Natural killer cell (primary cell): ENCODE results near the gene CEBPG. TPM values are rescaled to one million over a fixed set of nuclear protein-coding genes. Genes with fewer than 3 reads are reported as not detected.

Source experiments
- ATAC-seq, 3 donors: fragments of 150-1000 bp in 2 of 3; fragments of 200-7000 bp in 1 of 3; cut with Tn5 transposase; 1 replicate in 1 of 3; 2 replicates in 2 of 3; pipeline ENCODE4 v1.10.0; 2021; ENCODE audit warnings: mild to moderate bottlenecking in 2 of 3, moderate library complexity in 2 of 3
- DNase-seq, 2 donors: peaks; one replicate each; pipeline versions ENCODE4 v3.0.0 to v3.0.0-alpha.2; 2013 to 2021; ENCODE audit warnings: mixed read lengths in 1 of 2
- H3K27ac ChIP-seq: one replicate; pipeline ENCODE4 v1.5.1; 2013; ENCODE audit warnings: mild to moderate bottlenecking, low read length
- H3K27me3 ChIP-seq: one replicate; pipeline ENCODE4 v1.6.1; 2013; ENCODE audit warnings: low read length; ENCODE audit not compliant: control insufficient read depth, insufficient read depth
- H3K36me3 ChIP-seq: one replicate; pipeline ENCODE4 v1.6.1; 2013; ENCODE audit warnings: low read length; ENCODE audit not compliant: control insufficient read depth, insufficient read depth
- H3K4me1 ChIP-seq: one replicate; pipeline ENCODE4 v1.6.1; 2013; ENCODE audit warnings: low read length; ENCODE audit not compliant: control insufficient read depth, insufficient read depth
- H3K4me3 ChIP-seq: one replicate; pipeline ENCODE4 v1.5.1; 2013; ENCODE audit warnings: low read length
- H3K9me3 ChIP-seq: one replicate; pipeline ENCODE4 v1.6.1; 2013; ENCODE audit warnings: low read length; ENCODE audit not compliant: control insufficient read depth, insufficient read depth
- H3K27ac Mint-ChIP-seq, 2 donors: one replicate each; pipeline ENCODE4 v1.8.0; 2022; ENCODE audit warnings: mild to moderate bottlenecking in 2 of 2, mixed read lengths in 2 of 2, moderate library complexity in 1 of 2
- H3K27me3 Mint-ChIP-seq, 2 donors: one replicate each; pipeline ENCODE4 v1.8.0; 2022; ENCODE audit warnings: low read depth in 2 of 2, mixed read lengths in 2 of 2
- H3K36me3 Mint-ChIP-seq: one replicate; pipeline ENCODE4 v1.8.0; 2022; ENCODE audit warnings: mixed read lengths
- H3K4me1 Mint-ChIP-seq, 2 donors: one replicate each; pipeline ENCODE4 v1.8.0; 2022; ENCODE audit warnings: mixed read lengths in 2 of 2
- H3K4me3 Mint-ChIP-seq: one replicate; pipeline ENCODE4 v1.8.0; 2022; ENCODE audit warnings: mild to moderate bottlenecking, moderate library complexity, mixed read lengths
- H3K9me3 Mint-ChIP-seq, 2 donors: one replicate each; pipeline ENCODE4 v1.8.0; 2022; ENCODE audit warnings: mixed read lengths in 2 of 2
- WGBS: methylation state at CpG from one replicate; pipeline ENCODE4 v1.1.7; 2013; ENCODE audit warnings: missing lambda C conversion rate; ENCODE audit not compliant: insufficient coverage; 5-methylcytosine and 5-hydroxymethylcytosine counted together
- intact Hi-C: fragments of 100-400 bp; cut with micrococcal nuclease; formaldehyde crosslinking; loops from one replicate; pipeline ENCODE4 v1.14.2; 2022
- total RNA-seq, 4 donors: library from RNA; stranded (reverse); fragments of 120-200 nt in 1 of 4; gene quantifications; one replicate each; pipeline versions ENCODE4 v1.2.3 to v1.2.4, GENCODE V29; 2013 to 2022
- TF ChIP-seq, protein P1 (sequence below): fragments of 200-600 bp; IDR thresholded peaks from one replicate; pipeline ENCODE4 v1.8.0; 2022; ENCODE audit warnings: antibody characterized with exemption

CEBPG gene
- total RNA-seq, 3 donors from 2014 or later (not counting 1 experiment from before 2014, with no cell fraction given), result 22.3 to 28.1 (median 23.9) TPM

DNA sequence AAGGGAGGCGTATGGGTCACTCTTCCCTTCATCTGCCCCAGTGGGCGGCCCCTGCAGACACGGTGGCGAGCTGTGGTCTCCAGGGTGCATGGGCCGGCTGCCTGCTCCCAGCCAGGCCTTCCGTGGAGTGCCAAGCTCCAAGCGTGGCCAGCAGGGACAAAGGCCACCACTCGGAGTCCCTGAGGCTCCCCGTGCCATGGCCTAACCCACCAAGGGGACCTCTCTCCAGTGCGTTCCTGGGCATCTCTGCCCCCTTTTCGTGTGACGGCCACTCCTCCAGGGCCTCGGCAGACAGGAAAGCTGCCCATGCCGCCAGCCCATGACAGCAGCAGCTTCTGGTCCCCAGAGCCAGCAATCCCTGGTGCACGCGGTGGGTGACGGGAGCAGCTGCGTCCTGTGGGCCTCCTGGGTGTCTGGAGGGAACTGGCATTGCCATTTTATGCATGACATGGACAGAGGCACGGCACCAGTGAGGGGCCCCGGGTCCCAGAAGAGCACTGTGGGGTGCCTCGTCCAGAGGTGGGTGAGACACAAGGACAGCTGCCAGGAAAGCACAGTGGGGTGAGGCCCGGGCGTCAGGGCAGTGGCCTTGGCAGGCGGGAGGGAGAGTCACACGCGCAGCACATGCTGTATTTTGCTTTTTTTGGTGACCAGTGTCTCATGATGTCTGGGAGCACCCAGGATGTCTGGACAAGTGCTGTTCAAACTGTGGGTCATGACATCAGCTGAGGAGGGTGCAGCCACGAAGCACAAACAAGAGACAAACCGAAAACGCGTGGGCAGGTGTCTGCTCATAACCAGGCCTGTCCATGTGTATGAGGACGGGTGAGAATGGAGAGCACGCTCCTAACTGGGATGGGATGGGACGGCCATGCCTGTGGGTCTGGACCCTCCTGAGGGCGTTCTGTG, 32.3 kb downstream of the CEBPG start:
- peaks cover 7% of the 10 kb centered on the region for H3K4me1 ChIP-seq

DNA sequence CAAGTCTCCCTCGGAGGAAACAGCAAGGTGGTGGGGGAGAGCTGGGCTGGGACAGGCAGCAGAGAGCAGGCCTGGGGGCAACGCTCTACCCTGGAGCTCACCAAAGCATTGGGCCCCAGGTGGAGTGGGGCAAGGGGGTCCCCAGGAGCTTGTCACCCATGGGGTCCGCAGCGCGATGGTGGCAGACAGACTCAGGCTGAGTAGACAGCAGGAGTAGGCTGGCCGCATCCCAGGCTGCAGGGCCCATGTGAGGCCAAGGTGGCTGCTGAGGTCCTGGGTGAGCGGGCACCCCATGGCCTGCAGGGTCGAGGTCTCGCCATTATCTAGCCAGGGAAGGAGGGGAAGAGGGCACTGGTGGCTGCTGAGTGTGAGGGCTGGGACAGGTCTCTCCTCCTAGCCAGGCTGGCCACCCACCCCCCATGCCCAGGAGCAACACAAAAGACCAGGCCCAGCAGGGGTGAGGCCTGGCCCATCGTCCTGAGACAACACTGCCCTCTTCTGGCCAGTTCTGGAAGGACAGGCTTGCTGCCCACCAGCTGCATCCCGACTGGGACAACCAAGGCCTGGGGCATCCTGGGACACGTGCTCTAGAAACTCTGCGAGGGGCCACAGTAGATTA, 33.1 kb downstream of the CEBPG start:
- WGBS, result 69% methylated on average over 12 of the region's 13 CpGs
- TF ChIP-seq, protein P1, sequence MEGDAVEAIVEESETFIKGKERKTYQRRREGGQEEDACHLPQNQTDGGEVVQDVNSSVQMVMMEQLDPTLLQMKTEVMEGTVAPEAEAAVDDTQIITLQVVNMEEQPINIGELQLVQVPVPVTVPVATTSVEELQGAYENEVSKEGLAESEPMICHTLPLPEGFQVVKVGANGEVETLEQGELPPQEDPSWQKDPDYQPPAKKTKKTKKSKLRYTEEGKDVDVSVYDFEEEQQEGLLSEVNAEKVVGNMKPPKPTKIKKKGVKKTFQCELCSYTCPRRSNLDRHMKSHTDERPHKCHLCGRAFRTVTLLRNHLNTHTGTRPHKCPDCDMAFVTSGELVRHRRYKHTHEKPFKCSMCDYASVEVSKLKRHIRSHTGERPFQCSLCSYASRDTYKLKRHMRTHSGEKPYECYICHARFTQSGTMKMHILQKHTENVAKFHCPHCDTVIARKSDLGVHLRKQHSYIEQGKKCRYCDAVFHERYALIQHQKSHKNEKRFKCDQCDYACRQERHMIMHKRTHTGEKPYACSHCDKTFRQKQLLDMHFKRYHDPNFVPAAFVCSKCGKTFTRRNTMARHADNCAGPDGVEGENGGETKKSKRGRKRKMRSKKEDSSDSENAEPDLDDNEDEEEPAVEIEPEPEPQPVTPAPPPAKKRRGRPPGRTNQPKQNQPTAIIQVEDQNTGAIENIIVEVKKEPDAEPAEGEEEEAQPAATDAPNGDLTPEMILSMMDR, result peak; percentile 92
- Histone ChIP-seq H3K27ac (no peak overlapping the region), H3K27me3 (no peaks in the 10 kb centered on the region), H3K36me3 (no peaks in the 10 kb centered on the region), H3K4me3 (no peak overlapping the region), H3K9me3 (no peaks in the 10 kb centered on the region), H3K4me1 (peaks cover 7% of the 10 kb centered on the region)
- intact Hi-C loops, result loop anchor here (1.0 kb wide), 2 partner anchors 171 to 280 kb away; no protein-coding TSS in a partner anchor
- Mint-ChIP-seq H3K27ac (no peak overlapping the region), H3K27me3 (no peaks in the 10 kb centered on the region), H3K4me3 (no peak overlapping the region), H3K36me3 (no peaks in the 10 kb centered on the region), H3K9me3 (no peaks in the 10 kb centered on the region), H3K4me1 (no peaks in the 10 kb centered on the region)
- peak; percentile 76 to 85 for DNase-seq
- peak; percentile 79 to 92 (median 90) for ATAC-seq

More for the DNA sequence above, 32.3 kb downstream of the CEBPG start:
- Histone ChIP-seq H3K27me3 (no peaks in the 10 kb centered on the region), H3K9me3 (no peaks in the 10 kb centered on the region), H3K36me3 (no peaks in the 10 kb centered on the region), H3K27ac (no peak overlapping the region), H3K4me3 (no peak overlapping the region)
- TF ChIP-seq, protein P1, result no peak
- H3K4me3 Mint-ChIP-seq, result no peak overlapping the region
- H3K27me3 Mint-ChIP-seq, result no peaks in the 10 kb centered on the region
- DNase-seq (no peak), ATAC-seq (no peak)
- H3K4me1 Mint-ChIP-seq, result no peaks in the 10 kb centered on the region
- no peak overlapping the region for H3K27ac Mint-ChIP-seq
- intact Hi-C loops, result no loop called here
- H3K36me3 Mint-ChIP-seq, result no peaks in the 10 kb centered on the region
- WGBS, result 90% methylated on average over 34 of the region's 34 CpGs
- no peaks in the 10 kb centered on the region for H3K9me3 Mint-ChIP-seq

DNA sequence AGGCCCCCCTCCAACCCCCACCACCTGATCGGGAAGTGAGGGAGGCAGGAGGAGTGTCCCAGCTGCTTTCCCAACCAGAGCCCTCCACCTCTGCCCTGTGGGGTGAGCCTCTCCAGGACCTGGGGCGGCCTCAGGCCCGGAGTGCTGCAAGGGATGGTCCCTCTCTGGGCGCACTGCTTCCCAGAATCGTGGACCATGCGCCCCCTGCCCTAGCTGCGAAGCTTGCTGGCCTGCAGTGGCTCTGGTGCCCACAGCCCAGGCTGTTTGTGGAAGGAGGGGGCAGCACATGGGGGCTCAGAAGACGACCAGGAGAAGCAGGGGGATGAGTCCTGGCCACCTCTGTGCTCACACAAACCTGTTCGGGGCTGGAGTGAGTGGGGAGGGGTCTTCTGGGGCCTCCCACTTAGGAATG, 33.6 kb downstream of the CEBPG start:
- Mint-ChIP-seq H3K36me3 (no peaks in the 10 kb centered on the region), H3K27ac (no peak overlapping the region), H3K27me3 (no peaks in the 10 kb centered on the region), H3K9me3 (no peaks in the 10 kb centered on the region), H3K4me1 (no peaks in the 10 kb centered on the region), H3K4me3 (no peak overlapping the region)
- Histone ChIP-seq H3K4me3 (no peak overlapping the region), H3K4me1 (peaks cover 7% of the 10 kb centered on the region), H3K36me3 (no peaks in the 10 kb centered on the region), H3K27ac (no peak overlapping the region), H3K9me3 (no peaks in the 10 kb centered on the region), H3K27me3 (no peaks in the 10 kb centered on the region)
- no peak for ATAC-seq
- 55% methylated on average over 9 of the region's 9 CpGs for WGBS
- DNase-seq, result no peak
- TF ChIP-seq, protein P1, result peak; percentile 59
- intact Hi-C loops, result loop anchor here (1.0 kb wide), 2 partner anchors 172 to 281 kb away; no protein-coding TSS in a partner anchor
